Fibroblast of lung (primary cell): ENCODE results near the gene AHR. TPM values are rescaled to one million over a fixed set of nuclear protein-coding genes. Genes with fewer than 3 reads are reported as not detected.

Experiments
- DNase-seq, 2 donors: peaks; one replicate each; pipeline versions ENCODE4 v3.0.0 to v3.0.0-alpha.2; 2010; ENCODE audit warnings: low read depth in 2 of 2
- H2AFZ ChIP-seq: 2 replicates; pipeline ENCODE4 v1.5.1; 2012; ENCODE audit warnings: low read length, control low read depth, inconsistent platforms
- H3K27ac ChIP-seq: 2 replicates; pipeline ENCODE4 v1.5.1; 2011; ENCODE audit warnings: low read length, control low read depth; ENCODE audit not compliant: insufficient read depth
- H3K27me3 ChIP-seq: 2 replicates; pipeline ENCODE4 v1.5.1; 2011; ENCODE audit warnings: mild to moderate bottlenecking, low read length; ENCODE audit not compliant: control insufficient read depth, insufficient read depth
- H3K36me3 ChIP-seq: 2 replicates; pipeline ENCODE4 v1.5.1; 2011; ENCODE audit warnings: low read length; ENCODE audit not compliant: control insufficient read depth, insufficient read depth
- H3K4me1 ChIP-seq: 2 replicates; pipeline ENCODE4 v1.5.1; 2011; ENCODE audit warnings: low read length; ENCODE audit not compliant: control insufficient read depth, insufficient read depth; ENCODE audit errors: extremely low read depth
- H3K4me2 ChIP-seq: 2 replicates; pipeline ENCODE4 v1.5.1; 2011; ENCODE audit warnings: low read length, control low read depth; ENCODE audit not compliant: insufficient read depth; ENCODE audit errors: extremely low read depth
- H3K4me3 ChIP-seq, 4 experiments: fragments of 200-600 bp in 1 of 4; sonication (generic) in 1 of 4; replicated peaks in 1 of 4; 2 replicates each; pipeline ENCODE4 v1.5.1; 2011 to 2016; ENCODE audit warnings: low read length in 4 of 4, low read depth in 3 of 4, mild to moderate bottlenecking in 3 of 4, control low read depth in 2 of 4, inconsistent platforms in 1 of 4, mixed read lengths in 1 of 4; ENCODE audit not compliant: insufficient read depth in 1 of 4; ENCODE audit errors: control extremely low read depth in 1 of 4
- H3K79me2 ChIP-seq: 2 replicates; pipeline ENCODE4 v1.5.1; 2012; ENCODE audit warnings: mild to moderate bottlenecking, low read length, inconsistent platforms; ENCODE audit not compliant: control insufficient read depth, insufficient read depth
- H3K9ac ChIP-seq: 2 replicates; pipeline ENCODE4 v1.5.1; 2011; ENCODE audit warnings: mild to moderate bottlenecking, low read length, control low read depth; ENCODE audit not compliant: insufficient read depth
- H3K9me3 ChIP-seq: 2 replicates; pipeline ENCODE4 v1.5.1; 2012; ENCODE audit warnings: low read depth, low read length; ENCODE audit not compliant: control insufficient read depth, insufficient read depth
- H4K20me1 ChIP-seq: 2 replicates; pipeline ENCODE4 v1.5.1; 2011; ENCODE audit warnings: low read length; ENCODE audit not compliant: control insufficient read depth, insufficient read depth; ENCODE audit errors: extremely low read depth
- CTCF ChIP-seq, 2 donors: IDR thresholded peaks in 1 of 2; conservative IDR thresholded peaks in 1 of 2; 1 replicate in 1 of 2; 2 replicates in 1 of 2; pipeline ENCODE4 v1.5.1; 2011 to 2012; ENCODE audit warnings: low read length in 2 of 2, control low read depth in 1 of 2, inconsistent platforms in 1 of 2, low read depth in 1 of 2, mild to moderate bottlenecking in 1 of 2
- EZH2 ChIP-seq: IDR thresholded peaks from 2 replicates; pipeline ENCODE4 v1.5.1; 2012; ENCODE audit warnings: low read length, control low read depth, mild to moderate bottlenecking; ENCODE audit errors: missing control alignments
- polyA plus RNA-seq, 2 donors: library from polyadenylated mRNA; depleted of rRNA in 1 of 2; stranded (reverse) in 1 of 2; unstranded in 1 of 2; fragments of >200 nt; gene quantifications; 2 replicates each; pipeline ENCODE4 v1.2.1, GENCODE V29; 2011 to 2012; ENCODE audit warnings: missing spikeins in 1 of 2
- total RNA-seq: library from RNA; depleted of rRNA; stranded (reverse); fragments of >200 nt; gene quantifications from 2 replicates; pipeline ENCODE4 v1.2.1, GENCODE V29; 2014

The AHR gene
- total and polyA plus RNA-seq, 2 donors (not counting 1 experiment from before 2014, with no cell fraction given) = 15.4 to 84.4 TPM

- Histone ChIP-seq H3K9ac (no peak overlapping the region), H3K9me3 (no peaks in the 10 kb centered on the region), H4K20me1 (no peaks in the 10 kb centered on the region), H3K79me2 (no peaks in the 10 kb centered on the region), H3K27me3 (no peaks in the 10 kb centered on the region), H3K4me2 (no peak overlapping the region), H3K4me1 (peaks cover 27% of the 10 kb centered on the region), H2AFZ (no peak overlapping the region), H3K4me3 (no peak overlapping the region), H3K27ac (peak overlapping the region; percentile 98), H3K36me3 (no peaks in the 10 kb centered on the region)
- TF ChIP-seq CTCF (conservative IDR thresholded peaks at IDR 0.05 in 1 of 2, IDR thresholded peaks at IDR 0.05 in 1 of 2; ENCODE audit: low read depth in 1 of 2, low read length in 2 of 2) (no peak), EZH2 (no peak)
- no peak for DNase-seq
These were observed 70.5 kb downstream of the AHR start for GRCh38 chr7:17368856-17369524.

DNA sequence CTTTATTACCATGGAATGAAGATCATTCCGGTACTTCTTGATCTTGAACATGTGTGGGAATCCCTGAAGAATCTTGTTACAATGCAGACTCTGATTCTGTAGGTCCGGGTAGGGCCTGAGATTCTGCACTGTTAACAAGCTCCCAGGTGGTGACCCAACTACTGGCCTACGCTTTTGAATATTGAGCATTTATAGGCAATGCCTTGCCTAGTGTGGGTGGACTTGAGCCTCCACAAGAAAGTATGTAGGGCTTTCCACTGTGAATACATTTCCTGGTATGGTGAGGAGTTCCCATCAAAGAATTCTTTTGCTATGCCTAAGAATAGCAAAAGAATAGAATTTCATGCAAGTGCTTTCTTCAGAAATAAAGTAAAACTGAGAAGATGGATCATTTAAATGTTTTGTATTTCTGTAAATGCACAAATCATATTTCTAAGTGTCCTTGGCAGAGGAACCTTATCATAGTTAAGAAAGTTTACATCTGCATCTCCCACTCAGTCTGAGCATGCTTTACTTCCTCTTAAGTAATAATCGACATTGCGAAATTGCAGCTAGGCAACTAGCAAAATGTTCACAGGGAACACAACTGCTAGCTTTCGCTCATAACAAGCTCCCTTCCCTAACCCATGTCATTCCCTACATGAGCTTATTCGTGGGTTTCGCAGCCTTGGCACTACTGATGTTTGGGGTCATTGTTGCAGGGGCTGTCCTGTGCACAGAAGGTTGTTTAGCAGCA, 71.4 kb downstream of the AHR start:
- no peaks in the 10 kb centered on the region for H3K27me3 ChIP-seq
- H2AFZ ChIP-seq = no peak overlapping the region
- no peaks in the 10 kb centered on the region for H3K9me3 ChIP-seq
- peak; percentile 87 to 99 for DNase-seq
- peaks cover 29% of the 10 kb centered on the region for H3K4me1 ChIP-seq
- no peaks in the 10 kb centered on the region for H4K20me1 ChIP-seq
- no peaks in the 10 kb centered on the region for H3K36me3 ChIP-seq
- no peak overlapping the region for H3K4me3 ChIP-seq
- H3K79me2 ChIP-seq = no peaks in the 10 kb centered on the region
- peak overlapping the region; percentile 41 for H3K4me2 ChIP-seq
- H3K27ac ChIP-seq = peak overlapping the region; percentile 98
- TF ChIP-seq CTCF (conservative IDR thresholded peaks at IDR 0.05 in 1 of 2, IDR thresholded peaks at IDR 0.05 in 1 of 2; ENCODE audit: low read depth in 1 of 2, low read length in 2 of 2) (no peak), EZH2 (no peak)
- H3K9ac ChIP-seq = peak overlapping the region; percentile 34

- Histone ChIP-seq H3K27me3 (no peaks in the 10 kb centered on the region), H3K4me2 (peak overlapping the region; percentile 41), H2AFZ (no peak overlapping the region), H3K36me3 (no peaks in the 10 kb centered on the region), H3K9ac (peak overlapping the region; percentile 51), H3K27ac (peak overlapping the region; percentile 98), H3K9me3 (no peaks in the 10 kb centered on the region), H3K4me1 (peaks cover 29% of the 10 kb centered on the region), H4K20me1 (no peaks in the 10 kb centered on the region), H3K79me2 (no peaks in the 10 kb centered on the region), H3K4me3 (no peak overlapping the region)
- peak; percentile 30 to 36 for DNase-seq
- TF ChIP-seq EZH2 (no peak), CTCF (conservative IDR thresholded peaks at IDR 0.05 in 1 of 2, IDR thresholded peaks at IDR 0.05 in 1 of 2; ENCODE audit: low read depth in 1 of 2, low read length in 2 of 2) (no peak)
These were observed 72.6 kb downstream of the AHR start for GRCh38 chr7:17370901-17371585.
